Loucy (cell line): Measurements from ENCODE around the gene FLACC1.

Experiments
- EZH2phosphoT487 ChIP-seq: fragments of 200-600 bp; IDR thresholded peaks from 2 replicates; pipeline ENCODE4 v1.6.1; 2018; ENCODE audit warnings: antibody characterized with exemption, mild to moderate bottlenecking, moderate library complexity, borderline replicate concordance
- TF ChIP-seq, protein P1 (sequence below): fragments of 200-600 bp; sonication (generic); conservative IDR thresholded peaks from 2 replicates; pipeline ENCODE4 v1.5.1; 2014; ENCODE audit warnings: mild to moderate bottlenecking, antibody characterized with exemption, low read length

DNA sequence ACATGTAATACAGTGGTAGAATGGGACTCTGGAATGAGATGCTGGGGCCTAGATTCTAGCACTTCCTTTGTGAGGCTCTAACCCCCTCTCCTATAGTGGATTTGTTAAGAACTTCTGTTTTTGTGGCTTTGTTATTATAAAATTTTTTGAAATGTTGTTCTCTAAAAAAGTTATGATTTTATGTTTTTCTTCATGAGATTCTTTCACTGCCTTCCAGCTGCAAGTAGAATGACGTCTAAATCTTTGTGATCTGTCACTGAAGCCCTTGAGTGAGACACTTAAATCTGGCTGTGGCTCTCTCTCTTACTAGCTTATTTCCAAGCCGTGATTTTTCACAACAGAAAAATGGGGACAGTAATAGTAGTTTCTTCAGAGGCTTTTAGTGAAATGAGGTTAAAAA lies 95.2 kb downstream of the FLACC1 start:
- TF ChIP-seq, protein P1, sequence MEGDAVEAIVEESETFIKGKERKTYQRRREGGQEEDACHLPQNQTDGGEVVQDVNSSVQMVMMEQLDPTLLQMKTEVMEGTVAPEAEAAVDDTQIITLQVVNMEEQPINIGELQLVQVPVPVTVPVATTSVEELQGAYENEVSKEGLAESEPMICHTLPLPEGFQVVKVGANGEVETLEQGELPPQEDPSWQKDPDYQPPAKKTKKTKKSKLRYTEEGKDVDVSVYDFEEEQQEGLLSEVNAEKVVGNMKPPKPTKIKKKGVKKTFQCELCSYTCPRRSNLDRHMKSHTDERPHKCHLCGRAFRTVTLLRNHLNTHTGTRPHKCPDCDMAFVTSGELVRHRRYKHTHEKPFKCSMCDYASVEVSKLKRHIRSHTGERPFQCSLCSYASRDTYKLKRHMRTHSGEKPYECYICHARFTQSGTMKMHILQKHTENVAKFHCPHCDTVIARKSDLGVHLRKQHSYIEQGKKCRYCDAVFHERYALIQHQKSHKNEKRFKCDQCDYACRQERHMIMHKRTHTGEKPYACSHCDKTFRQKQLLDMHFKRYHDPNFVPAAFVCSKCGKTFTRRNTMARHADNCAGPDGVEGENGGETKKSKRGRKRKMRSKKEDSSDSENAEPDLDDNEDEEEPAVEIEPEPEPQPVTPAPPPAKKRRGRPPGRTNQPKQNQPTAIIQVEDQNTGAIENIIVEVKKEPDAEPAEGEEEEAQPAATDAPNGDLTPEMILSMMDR: no peak
- no peak for TF ChIP-seq EZH2phosphoT487
